Measurements from ENCODE around the gene DNAJB6.

DNAJB6 gene

DNA sequence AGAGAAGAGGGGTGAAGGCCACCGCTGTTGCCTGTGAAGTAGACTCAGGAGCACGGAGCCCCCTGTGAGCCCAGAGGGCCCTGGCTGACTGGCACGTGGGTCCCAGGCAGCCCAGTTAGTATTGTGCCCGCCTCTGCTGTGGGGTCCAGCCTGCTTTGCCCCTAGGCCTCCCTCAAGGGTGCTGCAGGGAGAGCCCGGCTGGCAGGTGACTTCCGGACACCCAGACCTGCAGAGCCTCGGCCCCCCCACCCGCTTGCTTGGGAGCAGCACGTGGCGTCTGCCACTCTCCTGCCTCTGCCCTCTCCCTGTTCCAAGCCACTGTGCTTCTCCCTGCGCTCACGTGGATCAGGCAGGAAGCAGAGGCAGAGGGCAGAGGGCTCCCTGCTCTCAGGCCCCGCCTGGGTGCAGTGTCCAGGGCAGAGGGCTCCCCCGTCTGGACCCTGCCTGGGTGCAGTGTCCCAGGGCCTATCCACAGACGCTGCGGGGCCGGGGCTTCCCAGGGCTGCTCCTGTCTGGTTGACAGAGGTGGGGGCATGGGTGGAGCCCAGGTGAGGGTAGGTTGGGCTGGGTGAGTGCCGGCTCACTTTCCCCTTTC, 88.4 kb downstream of the DNAJB6 start:
- H3K36me3 ChIP-seq (ENCODE audit: control insufficient read depth in 4 of 4, insufficient read depth in 4 of 4, low read length in 3 of 4) = peaks cover 0 to 2% (median 0%) of the 10 kb centered on the region in 4 experiments
- POLR2A ChIA-PET = no interaction called here

DNA sequence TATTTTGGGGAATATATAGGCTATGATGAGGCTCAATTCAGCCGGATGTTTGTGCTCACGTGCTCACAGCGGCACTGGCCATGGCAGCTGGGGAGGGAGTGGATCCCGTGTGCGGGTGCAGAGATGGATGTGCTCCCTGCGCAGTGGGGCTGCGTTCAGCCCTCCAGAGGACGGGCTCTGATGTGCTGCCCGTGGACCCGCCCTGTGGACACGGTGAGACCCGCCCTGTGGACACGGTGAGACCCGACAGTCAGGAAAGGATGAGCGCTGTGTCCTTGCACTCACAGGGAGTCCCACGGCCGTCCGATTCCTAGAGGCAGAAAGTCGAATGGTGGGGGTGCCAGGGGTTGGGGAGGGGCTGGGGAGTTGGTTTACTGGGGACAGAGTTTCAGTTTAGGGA, 89.0 kb downstream of the DNAJB6 start:
- no peaks in the 10 kb centered on the region for H3K27me3 ChIP-seq (replicated peaks in 2 of 5; ENCODE audit: control insufficient read depth in 4 of 5, insufficient read depth in 5 of 5, low read length in 4 of 5)
- POLR2A ChIA-PET = no interaction called here
- CTCF ChIA-PET = no interaction called here
- H3K36me3 ChIP-seq (ENCODE audit: control insufficient read depth in 4 of 4, insufficient read depth in 4 of 4, low read length in 3 of 4) = peaks cover 0 to 2% (median 0%) of the 10 kb centered on the region in 4 experiments
- no peaks in the 10 kb centered on the region for H3K9me3 ChIP-seq (ENCODE audit: control extremely low read depth in 1 of 5, control insufficient read depth in 4 of 5, insufficient read depth in 2 of 5, low read depth in 1 of 5, low read length in 4 of 5)
- H3K4me1 ChIP-seq (ENCODE audit: control extremely low read depth in 1 of 4, control insufficient read depth in 4 of 4, insufficient read depth in 4 of 4, low read length in 3 of 4) = no peaks in the 10 kb centered on the region
- WGBS (ENCODE audit: insufficient coverage) = 97% methylated on average over 18 of the region's 19 CpGs
- no peak for DNase-seq
- no peak overlapping the region for H3K27ac ChIP-seq (ENCODE audit: insufficient read depth in 1 of 2, low read depth in 1 of 2, low read length in 2 of 2, poor library complexity in 1 of 2, severe bottlenecking in 2 of 2)
- H3K4me3 ChIP-seq (ENCODE audit: control insufficient read depth in 1 of 7, extremely low read depth in 1 of 7, insufficient read depth in 4 of 7, low read depth in 2 of 7, low read length in 6 of 7) = no peak overlapping the region

More for the DNA sequence above, 88.4 kb downstream of the DNAJB6 start:
- Histone ChIP-seq H3K27ac (ENCODE audit: insufficient read depth in 1 of 2, low read depth in 1 of 2, low read length in 2 of 2, poor library complexity in 1 of 2, severe bottlenecking in 2 of 2) (no peak overlapping the region), H3K9me3 (ENCODE audit: control extremely low read depth in 1 of 5, control insufficient read depth in 4 of 5, insufficient read depth in 2 of 5, low read depth in 1 of 5, low read length in 4 of 5) (no peaks in the 10 kb centered on the region), H3K27me3 (replicated peaks in 2 of 5; ENCODE audit: control insufficient read depth in 4 of 5, insufficient read depth in 5 of 5, low read length in 4 of 5) (no peaks in the 10 kb centered on the region), H3K4me3 (ENCODE audit: control insufficient read depth in 1 of 7, extremely low read depth in 1 of 7, insufficient read depth in 4 of 7, low read depth in 2 of 7, low read length in 6 of 7) (no peak overlapping the region), H3K4me1 (ENCODE audit: control extremely low read depth in 1 of 4, control insufficient read depth in 4 of 4, insufficient read depth in 4 of 4, low read length in 3 of 4) (no peaks in the 10 kb centered on the region)
- WGBS (ENCODE audit: insufficient coverage) = 90% methylated on average over 13 of the region's 18 CpGs
- DNase-seq = no peak
- CTCF ChIA-PET = no interaction called here

DNA sequence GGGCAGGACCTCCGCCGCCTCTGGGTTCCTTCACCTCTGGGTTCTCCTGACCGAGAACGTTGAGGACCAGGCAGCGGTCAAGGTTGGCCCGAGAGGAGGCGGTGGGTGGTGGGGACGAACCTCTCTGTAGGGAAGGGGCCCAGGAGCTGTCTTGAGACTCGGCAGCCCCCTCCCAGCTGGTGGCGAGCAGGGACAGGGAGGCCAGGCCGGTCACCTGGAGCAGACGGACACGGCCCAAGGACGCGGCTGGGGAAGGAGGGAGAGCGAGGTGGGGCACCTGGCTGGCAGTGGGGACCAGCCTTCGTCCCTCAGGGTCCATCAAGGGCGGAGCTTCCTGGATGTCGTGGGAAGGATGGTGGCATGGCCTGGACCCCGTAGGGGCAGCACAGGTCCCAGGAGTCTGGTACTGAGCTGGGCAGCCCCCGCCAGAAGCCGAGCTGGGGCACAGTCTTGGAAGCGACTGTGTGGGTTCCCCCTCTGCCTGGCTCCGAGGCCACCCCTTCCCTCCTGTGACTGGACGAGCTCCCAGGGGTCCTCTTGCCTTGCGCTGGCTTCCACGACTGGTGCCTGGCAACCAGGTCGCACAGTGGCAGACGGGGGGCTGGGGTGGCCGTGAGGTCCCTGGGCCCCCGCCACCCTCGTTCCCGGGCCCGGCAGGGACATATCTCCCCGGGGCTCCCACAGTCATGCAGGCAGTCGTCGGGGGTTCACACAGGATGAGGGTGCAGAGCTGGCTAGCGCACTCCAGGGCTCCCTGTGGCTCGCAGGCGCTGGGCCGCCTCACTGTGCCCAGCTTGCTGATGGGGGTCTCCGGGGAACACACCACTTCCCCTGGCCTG, 89.9 kb downstream of the DNAJB6 start:
- 93% methylated on average over 40 of the region's 42 CpGs for WGBS (ENCODE audit: insufficient coverage)
- ChIA-PET CTCF (interaction anchor here (0.6 kb wide), 1 partner anchor 8 kb away, joined by 3 read pairs; no protein-coding TSS in a partner anchor), POLR2A (no interaction called here)
- no peak overlapping the region for H3K4me3 ChIP-seq (ENCODE audit: control insufficient read depth in 1 of 7, extremely low read depth in 1 of 7, insufficient read depth in 4 of 7, low read depth in 2 of 7, low read length in 6 of 7)
- no peaks in the 10 kb centered on the region for H3K4me1 ChIP-seq (ENCODE audit: control extremely low read depth in 1 of 4, control insufficient read depth in 4 of 4, insufficient read depth in 4 of 4, low read length in 3 of 4)
- no peaks in the 10 kb centered on the region for H3K9me3 ChIP-seq (ENCODE audit: control extremely low read depth in 1 of 5, control insufficient read depth in 4 of 5, insufficient read depth in 2 of 5, low read depth in 1 of 5, low read length in 4 of 5)
- no peaks in the 10 kb centered on the region for H3K36me3 ChIP-seq (ENCODE audit: control insufficient read depth in 4 of 4, insufficient read depth in 4 of 4, low read length in 3 of 4)
- no peak overlapping the region for H3K27ac ChIP-seq (ENCODE audit: insufficient read depth in 1 of 2, low read depth in 1 of 2, low read length in 2 of 2, poor library complexity in 1 of 2, severe bottlenecking in 2 of 2)
- no peaks in the 10 kb centered on the region for H3K27me3 ChIP-seq (replicated peaks in 2 of 5; ENCODE audit: control insufficient read depth in 4 of 5, insufficient read depth in 5 of 5, low read length in 4 of 5)
- DNase-seq = no peak

DNA sequence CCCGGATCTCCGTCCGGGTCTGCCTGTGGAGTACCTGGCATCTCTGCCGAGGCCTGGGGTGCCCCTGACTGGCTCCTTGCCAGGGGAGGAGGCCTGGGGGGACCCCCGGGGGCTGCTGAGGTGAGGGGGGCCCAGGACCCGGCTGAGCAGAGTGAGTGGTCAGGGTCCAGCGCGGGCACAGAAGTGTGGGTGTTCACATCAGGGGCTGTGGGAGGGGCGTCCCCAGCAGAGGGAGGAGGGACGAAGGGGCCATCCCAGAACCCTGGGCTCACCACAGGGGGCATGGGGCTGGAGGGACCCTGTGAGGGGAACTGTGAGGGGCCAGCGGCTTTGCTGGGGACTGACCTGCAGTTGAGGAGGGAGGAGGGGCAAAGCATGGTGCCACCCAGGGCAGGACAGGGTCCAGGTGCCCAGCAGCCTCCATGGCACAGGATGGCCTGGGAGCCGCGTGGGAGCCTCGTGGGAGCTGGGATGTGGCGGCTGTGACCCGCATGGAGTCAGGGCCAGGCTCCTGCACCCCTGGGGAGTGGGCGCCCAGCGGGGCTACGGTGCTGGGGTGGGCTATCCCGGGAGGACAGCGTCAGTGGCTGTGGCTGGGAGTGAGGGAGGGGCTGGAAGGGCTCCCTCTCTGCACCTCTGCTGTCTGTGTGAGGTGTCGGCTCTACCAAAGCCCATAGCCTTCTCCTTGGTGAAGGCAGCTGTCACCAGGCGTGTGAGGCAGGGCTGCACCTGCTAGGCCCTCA, 91.2 kb downstream of the DNAJB6 start:
- DNase-seq = no peak
- Histone ChIP-seq H3K9me3 (ENCODE audit: control extremely low read depth in 1 of 5, control insufficient read depth in 4 of 5, insufficient read depth in 2 of 5, low read depth in 1 of 5, low read length in 4 of 5) (no peaks in the 10 kb centered on the region), H3K4me1 (ENCODE audit: control extremely low read depth in 1 of 4, control insufficient read depth in 4 of 4, insufficient read depth in 4 of 4, low read length in 3 of 4) (peaks cover 0 to 8% (median 5%) of the 10 kb centered on the region in 4 experiments), H3K4me3 (ENCODE audit: control insufficient read depth in 1 of 7, extremely low read depth in 1 of 7, insufficient read depth in 4 of 7, low read depth in 2 of 7, low read length in 6 of 7) (no peak overlapping the region), H3K36me3 (ENCODE audit: control insufficient read depth in 4 of 4, insufficient read depth in 4 of 4, low read length in 3 of 4) (no peaks in the 10 kb centered on the region), H3K27me3 (replicated peaks in 2 of 5; ENCODE audit: control insufficient read depth in 4 of 5, insufficient read depth in 5 of 5, low read length in 4 of 5) (no peaks in the 10 kb centered on the region), H3K27ac (ENCODE audit: insufficient read depth in 1 of 2, low read depth in 1 of 2, low read length in 2 of 2, poor library complexity in 1 of 2, severe bottlenecking in 2 of 2) (no peak overlapping the region)
- WGBS (ENCODE audit: insufficient coverage) = 96% methylated on average over 16 of the region's 23 CpGs
- ChIA-PET POLR2A (no interaction called here), CTCF (no interaction called here)

DNA sequence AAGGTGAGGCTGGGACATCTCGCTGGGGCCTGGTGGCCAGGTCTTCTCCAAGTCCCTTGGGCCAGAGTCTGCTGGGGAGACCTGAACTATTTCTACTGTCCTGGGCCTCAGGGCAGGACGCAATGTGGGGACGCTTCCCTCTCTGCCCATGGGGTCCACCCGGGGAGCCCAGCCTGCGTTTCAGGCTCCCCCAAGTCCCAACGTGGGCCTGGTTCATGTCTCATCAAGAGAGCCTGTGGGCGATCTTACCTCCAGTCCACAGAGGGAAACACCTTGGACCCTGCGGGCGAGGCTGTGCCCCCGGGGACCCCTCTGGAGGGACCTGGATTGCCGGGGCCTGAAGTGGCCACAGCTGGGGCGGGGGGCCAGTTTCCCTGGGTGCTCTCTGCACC, 91.7 kb downstream of the DNAJB6 start:
- WGBS (ENCODE audit: insufficient coverage) = 92% methylated on average over 11 of the region's 12 CpGs
- H3K27me3 ChIP-seq (replicated peaks in 2 of 5; ENCODE audit: control insufficient read depth in 4 of 5, insufficient read depth in 5 of 5, low read length in 4 of 5) = no peaks in the 10 kb centered on the region
- ChIA-PET CTCF (interaction anchor here (0.6 to 1.2 kb wide), 2 partner anchors 31 to 466 kb away, joined by 3 to 5 read pairs; no protein-coding TSS in a partner anchor), POLR2A (no interaction called here)
- DNase-seq = no peak
- no peak overlapping the region for H3K27ac ChIP-seq (ENCODE audit: insufficient read depth in 1 of 2, low read depth in 1 of 2, low read length in 2 of 2, poor library complexity in 1 of 2, severe bottlenecking in 2 of 2)
- H3K36me3 ChIP-seq (ENCODE audit: control insufficient read depth in 4 of 4, insufficient read depth in 4 of 4, low read length in 3 of 4) = no peaks in the 10 kb centered on the region
- H3K4me3 ChIP-seq (ENCODE audit: control insufficient read depth in 1 of 7, extremely low read depth in 1 of 7, insufficient read depth in 4 of 7, low read depth in 2 of 7, low read length in 6 of 7) = no peak overlapping the region
- no peaks in the 10 kb centered on the region for H3K9me3 ChIP-seq (ENCODE audit: control extremely low read depth in 1 of 5, control insufficient read depth in 4 of 5, insufficient read depth in 2 of 5, low read depth in 1 of 5, low read length in 4 of 5)
- peaks cover 0 to 12% (median 5%) of the 10 kb centered on the region in 4 experiments for H3K4me1 ChIP-seq (ENCODE audit: control extremely low read depth in 1 of 4, control insufficient read depth in 4 of 4, insufficient read depth in 4 of 4, low read length in 3 of 4)

DNA sequence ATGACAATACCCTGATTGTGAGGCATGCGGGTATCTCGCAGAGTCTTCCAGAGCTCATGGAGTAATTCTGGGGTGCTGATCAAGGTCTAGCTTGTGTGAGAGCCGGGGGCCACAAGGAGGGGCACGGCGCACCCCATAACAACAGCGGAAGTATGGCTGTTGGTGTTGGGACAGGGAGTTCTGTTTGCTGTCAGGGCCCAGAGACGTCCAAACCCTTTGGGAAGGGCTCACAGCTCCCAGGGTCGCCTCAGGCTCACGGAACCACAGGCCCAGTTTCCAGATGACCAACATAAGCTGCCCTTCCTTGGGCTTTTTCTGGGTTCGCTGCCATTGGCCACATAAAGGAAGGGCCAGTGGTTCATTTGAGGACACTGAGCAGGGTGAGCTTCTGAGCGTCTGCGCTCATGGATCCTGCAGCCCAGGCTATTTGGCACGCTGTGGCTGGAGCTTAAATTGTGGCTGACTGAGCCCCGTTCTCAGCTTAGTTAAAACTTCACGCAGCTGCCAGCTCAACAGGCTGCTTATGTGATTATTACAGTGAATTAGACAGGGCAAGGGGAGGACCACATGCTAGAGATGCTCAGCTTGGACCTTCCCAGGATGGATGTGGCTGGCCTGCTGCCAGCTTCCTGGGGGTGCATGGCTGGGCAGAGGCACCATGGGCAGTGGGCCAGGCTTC, 92.3 kb downstream of the DNAJB6 start:
- WGBS (ENCODE audit: insufficient coverage) = 96% methylated on average over 15 of the region's 15 CpGs
- CTCF ChIA-PET = interaction anchor here (0.6 to 1.2 kb wide), 3 partner anchors 29 to 466 kb away, joined by 3 to 5 read pairs (median 3); no protein-coding TSS in a partner anchor

More for the DNA sequence above, 92.3 kb downstream of the DNAJB6 start:
- no peaks in the 10 kb centered on the region for H3K27me3 ChIP-seq (replicated peaks in 2 of 5; ENCODE audit: control insufficient read depth in 4 of 5, insufficient read depth in 5 of 5, low read length in 4 of 5)
- no peaks in the 10 kb centered on the region for H3K36me3 ChIP-seq (ENCODE audit: control insufficient read depth in 4 of 4, insufficient read depth in 4 of 4, low read length in 3 of 4)
- H3K4me1 ChIP-seq (ENCODE audit: control extremely low read depth in 1 of 4, control insufficient read depth in 4 of 4, insufficient read depth in 4 of 4, low read length in 3 of 4) = peaks cover 0 to 12% (median 5%) of the 10 kb centered on the region in 4 experiments
- DNase-seq = no peak
- H3K4me3 ChIP-seq (ENCODE audit: control insufficient read depth in 1 of 7, extremely low read depth in 1 of 7, insufficient read depth in 4 of 7, low read depth in 2 of 7, low read length in 6 of 7) = no peak overlapping the region
- POLR2A ChIA-PET = no interaction called here
- H3K9me3 ChIP-seq (ENCODE audit: control extremely low read depth in 1 of 5, control insufficient read depth in 4 of 5, insufficient read depth in 2 of 5, low read depth in 1 of 5, low read length in 4 of 5) = no peaks in the 10 kb centered on the region
- no peak overlapping the region for H3K27ac ChIP-seq (ENCODE audit: insufficient read depth in 1 of 2, low read depth in 1 of 2, low read length in 2 of 2, poor library complexity in 1 of 2, severe bottlenecking in 2 of 2)

All from common myeloid progenitor, CD34-positive (primary cell).